SK-MEL-5 (cell line): ENCODE measurements around the gene EFCAB6. TPM values are rescaled to one million over a fixed set of nuclear protein-coding genes. Genes with fewer than 3 reads are reported as not detected.

Experiments
- DNase-seq: peaks from one replicate; pipeline ENCODE4 v3.0.0-alpha.2; 2016; ENCODE audit warnings: low read depth, low spot score
- in situ Hi-C: cut with HindIII; loops from 2 replicates; pipeline ENCODE4 v1.10.0; 2016; ENCODE audit warnings: low sequenced_read_pairs, high pct_unique_total_duplicates, low pct_unique_long_range_greater_than_20kb
- total RNA-seq: library from RNA; depleted of rRNA; stranded (reverse); fragments of >200 nt; shearing (Covaris generic); gene quantifications from 2 replicates; pipeline ENCODE4 v1.2.3, GENCODE V29; 2014

Gene EFCAB6
- total RNA-seq, 1 experiment from 2014 or later, result 0.55 TPM

DNA sequence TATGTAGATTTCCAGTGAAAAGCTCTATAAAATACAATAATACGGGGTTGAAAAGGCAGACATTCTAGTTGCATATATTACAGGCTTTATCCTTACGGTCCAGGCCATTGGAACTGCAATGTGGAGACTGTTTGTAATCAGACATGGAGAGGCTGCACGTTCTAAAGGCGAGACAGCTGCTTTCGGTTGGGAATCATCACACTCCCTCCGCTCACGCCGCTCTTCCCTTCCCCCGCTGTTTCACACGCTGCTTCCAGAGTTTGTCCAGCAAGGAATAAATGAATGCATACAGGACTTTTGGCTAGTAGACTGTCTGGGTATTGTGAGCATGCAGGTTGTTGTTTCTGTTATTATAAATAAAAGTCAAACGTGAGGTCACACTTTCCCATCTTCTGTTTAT lies 13.5 kb upstream of the EFCAB6 start:
- no peak for DNase-seq
- in situ Hi-C loops, result no loop called here

DNA sequence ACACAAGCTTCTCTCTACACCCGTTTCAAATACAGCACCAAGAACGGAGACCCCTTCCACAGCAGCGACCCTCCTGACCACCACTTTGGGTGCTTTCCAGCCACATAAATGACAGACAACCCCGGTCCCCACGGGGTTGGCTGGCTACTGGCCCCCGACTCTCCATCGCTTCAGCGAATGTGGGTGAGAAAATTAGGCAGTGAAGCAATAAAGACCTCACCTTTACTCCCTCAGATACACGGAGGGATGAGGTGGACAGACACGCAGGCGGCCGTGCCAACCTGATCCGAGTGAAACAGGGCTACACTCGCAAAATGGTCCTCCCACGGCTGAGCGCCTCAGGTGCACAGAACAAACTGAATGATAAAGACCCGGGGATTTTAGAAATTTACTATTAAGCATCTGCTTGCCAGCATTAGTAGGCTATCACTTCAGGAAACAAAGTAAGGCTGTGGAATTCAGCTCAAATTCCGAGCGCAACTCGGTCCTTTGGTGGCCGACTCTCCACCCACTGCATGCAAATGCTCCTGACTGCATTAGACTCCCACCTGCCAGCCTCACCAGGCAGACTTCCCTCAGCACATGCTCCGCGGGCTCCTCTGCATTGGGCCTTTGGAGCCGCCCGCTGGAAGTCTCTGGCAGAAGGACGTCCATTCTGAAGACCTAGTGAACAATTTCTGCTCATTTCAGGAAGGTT lies 12.8 kb upstream of the EFCAB6 start:
- no peak for DNase-seq
- in situ Hi-C loops, result no loop called here

DNA sequence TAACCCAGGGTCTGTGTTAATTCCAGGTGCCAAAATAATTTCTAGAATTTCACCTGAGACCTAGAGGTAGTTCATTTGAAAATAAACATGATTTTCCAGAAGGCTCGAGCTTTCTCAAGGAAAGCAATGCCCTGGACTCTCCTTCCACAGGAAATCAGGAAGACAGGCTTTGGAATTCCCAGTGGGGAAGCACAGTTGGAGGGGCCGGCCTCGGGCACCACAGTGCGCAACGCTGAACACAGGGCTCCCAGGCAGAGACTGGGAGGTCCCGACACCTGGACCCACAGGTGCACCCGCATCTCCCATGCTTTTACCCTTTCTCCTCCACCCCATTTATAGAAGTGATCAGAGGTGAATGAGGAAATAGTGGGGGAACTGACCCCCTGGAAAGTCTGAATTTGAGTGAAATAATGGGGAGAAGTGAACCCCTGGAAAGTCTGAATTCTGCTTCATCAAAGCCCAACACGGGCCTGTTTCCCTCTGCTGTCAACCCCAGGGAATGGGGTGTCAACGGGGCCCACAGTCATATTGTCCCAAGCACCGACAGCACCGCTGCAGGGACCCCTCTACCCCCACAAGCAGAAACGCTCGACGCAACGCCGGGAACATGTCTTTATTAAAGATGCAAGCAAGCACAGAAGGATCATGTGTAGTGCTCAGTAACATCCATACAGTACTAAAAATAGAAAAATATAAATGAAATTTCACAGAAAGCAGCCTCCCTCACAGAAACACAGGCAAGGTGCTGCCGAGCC lies 12.0 kb upstream of the EFCAB6 start:
- in situ Hi-C loops, result no loop called here
- no peak for DNase-seq

DNA sequence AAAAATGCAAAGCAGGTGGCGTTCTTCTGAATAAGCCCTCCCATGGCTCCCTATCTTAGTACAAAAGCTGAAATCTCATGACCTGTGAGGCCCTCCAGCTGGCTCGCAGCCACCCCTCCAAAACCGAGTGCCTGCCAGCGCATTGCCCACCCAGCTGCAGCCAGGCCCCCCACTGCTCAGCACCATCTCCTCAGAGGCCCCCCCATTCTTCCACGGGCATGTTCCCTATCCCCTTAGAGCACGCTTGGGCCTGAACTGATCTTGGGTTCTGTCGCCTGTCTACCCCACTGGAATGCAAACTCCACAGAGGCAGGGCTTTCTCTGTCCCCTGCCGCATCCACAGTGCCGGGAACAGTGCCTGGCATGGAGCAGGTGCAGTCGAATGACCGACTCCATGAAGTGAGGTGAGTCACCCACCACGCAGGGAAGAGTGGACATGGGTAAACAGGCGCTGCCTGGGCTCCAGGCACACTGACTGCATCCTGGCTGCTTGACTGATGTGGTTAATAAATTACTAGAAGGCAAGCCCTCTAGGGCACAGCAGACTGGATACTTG lies 11.3 kb upstream of the EFCAB6 start:
- in situ Hi-C loops, result no loop called here
- DNase-seq, result no peak

DNA sequence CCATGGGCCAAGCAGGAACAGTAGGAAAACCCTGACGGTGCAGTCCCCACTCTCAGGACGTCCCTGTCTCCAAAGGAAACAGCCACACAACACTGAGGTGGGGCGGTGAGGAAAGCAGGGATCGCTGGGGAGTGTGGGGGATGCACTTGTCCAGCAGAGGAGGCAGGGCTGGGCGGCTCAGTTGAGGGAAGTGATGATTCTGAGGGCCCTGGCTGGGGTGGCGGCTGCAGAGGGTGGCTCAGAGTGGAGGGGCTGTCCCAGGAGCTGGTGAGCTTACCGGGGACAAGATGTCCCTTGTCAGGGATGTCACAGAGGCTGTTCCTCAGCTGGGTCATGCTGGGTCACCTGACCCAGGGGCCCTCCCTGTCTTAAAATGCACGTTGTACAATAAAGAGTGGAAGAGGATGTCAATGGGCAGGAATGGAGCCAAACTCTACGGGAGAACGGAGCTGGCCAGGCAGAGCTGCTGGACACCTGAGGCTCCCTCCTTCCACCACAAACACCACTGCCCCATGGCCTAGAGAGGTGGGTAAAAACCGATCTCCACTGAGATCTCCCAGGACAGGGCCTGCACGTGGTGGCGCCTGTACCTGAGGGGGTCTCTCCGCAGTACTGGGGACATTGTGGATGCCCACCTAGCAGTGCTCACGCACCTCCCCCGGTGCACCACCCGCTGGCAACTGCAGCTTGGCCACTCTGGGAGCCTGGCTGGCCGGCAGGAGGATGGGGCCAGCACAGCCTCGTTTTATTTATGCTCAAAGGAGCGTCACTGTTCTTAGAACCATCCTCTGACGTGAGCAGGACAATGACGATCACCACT lies 9.7 kb upstream of the EFCAB6 start:
- in situ Hi-C loops, result no loop called here

DNA sequence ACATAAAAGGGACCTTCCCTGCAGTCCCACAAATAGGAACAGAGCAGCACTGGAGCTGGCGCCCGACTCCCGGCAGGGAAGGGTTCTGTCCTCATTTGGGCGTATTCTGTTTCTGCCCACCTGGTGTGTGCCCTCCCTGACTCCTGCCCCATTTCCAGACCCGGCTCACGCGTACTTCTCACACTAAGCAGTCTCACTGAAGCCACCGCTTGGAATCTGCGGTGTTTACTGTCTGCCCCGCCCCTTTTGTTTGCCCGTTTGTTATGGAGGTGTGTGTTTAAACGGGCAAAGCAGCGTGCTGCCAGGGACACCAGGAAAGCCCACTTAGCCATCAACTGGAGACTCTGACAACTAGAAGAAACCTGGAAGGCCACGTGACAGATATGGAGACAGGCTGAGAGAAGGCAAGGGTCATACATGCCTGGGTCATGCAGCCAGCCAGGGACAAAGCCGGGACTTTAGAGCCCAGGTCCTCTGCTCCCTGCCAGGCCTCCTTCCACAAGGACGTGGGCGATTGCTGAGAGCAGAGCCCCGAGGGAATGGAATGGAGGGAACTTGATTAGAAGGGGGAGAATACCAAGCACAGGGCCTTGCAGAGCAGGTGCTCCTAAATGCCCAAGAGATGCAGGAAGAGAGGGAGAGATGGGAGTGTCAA lies 8.7 kb upstream of the EFCAB6 start:
- DNase-seq, result no peak
- in situ Hi-C loops, result no loop called here

More for the DNA sequence above, 9.7 kb upstream of the EFCAB6 start:
- no peak for DNase-seq

DNA sequence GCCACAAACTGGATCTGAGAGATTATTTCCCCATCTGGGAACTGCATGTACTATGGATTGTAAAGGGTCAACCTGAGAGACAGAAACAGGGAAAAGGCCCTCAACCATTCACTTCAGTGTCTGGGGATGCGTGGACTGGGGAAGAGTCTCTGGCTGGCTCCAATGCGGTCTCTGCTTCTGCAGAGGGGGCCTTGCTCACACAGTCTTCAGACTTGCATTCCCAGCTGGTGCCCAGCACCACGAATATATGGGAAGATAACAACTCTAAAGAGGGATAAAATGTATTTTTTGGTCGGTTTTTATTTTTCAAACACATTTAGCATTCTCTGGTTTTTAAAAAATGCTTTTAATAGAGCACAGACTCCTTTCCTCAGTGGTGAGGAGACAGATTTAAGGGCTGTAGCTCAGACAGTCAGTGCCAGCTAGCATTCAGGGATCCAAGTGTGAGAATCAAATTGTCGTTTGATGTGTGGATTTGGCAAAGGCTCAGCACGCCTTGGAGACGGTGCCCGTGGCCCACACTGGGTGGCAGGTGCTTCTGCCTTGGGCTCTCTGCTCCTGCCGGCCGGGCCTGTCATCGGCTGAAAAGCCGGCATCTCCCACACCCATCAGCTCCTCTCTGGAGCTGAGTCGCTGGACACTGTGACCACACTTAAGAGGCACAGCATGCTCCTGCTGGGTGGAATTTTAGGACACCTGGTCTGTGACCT lies 8.0 kb upstream of the EFCAB6 start:
- DNase-seq, result no peak
- in situ Hi-C loops, result no loop called here

DNA sequence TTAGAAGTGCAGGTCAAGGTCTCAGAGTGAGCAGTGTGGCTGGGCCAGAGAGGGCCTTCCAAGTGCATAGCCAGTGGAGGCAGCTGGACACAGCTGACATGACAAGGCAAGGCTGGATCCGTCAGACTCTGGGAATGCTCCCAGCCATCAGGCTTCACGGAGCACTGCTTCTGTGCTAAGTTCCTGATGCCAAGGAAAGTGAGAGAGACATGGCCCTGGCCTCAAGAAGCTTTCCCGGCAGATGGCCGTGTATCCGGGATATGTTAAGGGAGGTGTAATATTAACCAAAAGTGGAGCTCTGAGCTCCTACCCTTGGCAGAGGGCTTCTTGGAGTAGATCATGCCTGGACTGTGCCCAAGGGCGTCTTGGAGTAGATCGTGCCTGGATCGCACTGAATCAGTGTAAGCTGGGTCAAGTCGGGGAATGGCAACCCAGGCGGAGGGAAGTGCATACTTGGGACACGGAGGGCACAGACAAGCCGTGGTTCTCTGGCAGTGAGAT lies 7.4 kb upstream of the EFCAB6 start:
- in situ Hi-C loops, result no loop called here
- no peak for DNase-seq

DNA sequence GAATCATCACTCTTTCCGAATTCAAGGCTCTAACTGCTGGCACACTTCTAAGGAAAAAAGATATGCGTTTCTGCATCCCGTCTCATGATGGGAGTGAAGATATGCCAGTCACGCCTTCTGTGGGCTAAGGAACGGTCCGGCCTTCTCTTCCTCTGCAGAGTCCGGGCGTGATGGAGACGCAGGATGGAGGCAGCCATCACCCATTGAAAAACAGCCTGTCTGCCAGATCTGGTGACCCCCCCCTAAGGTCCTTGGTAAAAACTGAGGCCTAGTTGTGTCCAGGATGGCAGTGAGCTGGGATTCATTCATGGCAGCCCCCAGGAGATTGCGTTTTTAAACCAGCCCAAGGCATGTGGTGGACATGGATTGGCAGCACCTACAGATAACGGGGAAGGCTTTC lies 6.9 kb upstream of the EFCAB6 start:
- in situ Hi-C loops, result no loop called here
- no peak for DNase-seq

DNA sequence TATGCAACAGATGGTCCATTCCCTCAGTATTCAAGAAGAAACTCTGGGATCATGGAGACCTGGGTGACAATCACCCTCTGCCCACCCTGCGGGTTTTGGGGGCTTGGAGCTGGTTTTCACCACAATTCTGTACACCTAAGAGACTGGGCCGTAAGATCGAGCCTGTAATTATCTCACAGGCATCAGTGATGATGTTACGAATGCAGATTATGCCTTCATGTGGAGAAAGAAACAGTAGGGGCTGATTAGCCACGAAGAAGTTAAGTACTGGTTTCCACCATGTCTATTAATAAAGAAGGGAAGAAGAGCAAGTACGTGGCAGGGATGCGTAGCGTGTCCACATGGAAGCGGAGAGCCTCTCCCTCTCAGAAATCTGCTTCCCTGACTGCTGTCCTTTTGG lies 5.3 kb upstream of the EFCAB6 start:
- in situ Hi-C loops, result no loop called here

DNA sequence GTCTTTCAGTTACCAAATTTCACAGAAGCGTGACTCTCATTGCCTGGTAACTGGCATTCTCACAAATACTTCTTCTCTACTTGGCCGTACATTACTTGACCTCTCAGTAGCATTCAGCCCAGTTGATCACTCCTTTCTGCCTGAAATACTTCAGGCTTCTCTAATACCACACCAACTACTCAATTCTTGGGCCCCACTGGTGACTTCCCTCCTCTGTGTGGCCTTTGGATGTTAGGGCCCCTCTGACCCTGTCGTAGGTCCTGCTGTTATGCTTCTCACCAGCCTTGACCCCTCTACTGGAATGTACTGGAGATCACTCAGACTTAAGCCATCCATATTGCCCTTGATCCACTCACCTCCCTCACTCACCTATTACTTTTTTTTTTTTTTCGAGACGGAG lies 2.2 kb upstream of the EFCAB6 start:
- in situ Hi-C loops, result no loop called here
- no peak for DNase-seq

More for the DNA sequence above, 5.3 kb upstream of the EFCAB6 start:
- DNase-seq, result no peak

DNA sequence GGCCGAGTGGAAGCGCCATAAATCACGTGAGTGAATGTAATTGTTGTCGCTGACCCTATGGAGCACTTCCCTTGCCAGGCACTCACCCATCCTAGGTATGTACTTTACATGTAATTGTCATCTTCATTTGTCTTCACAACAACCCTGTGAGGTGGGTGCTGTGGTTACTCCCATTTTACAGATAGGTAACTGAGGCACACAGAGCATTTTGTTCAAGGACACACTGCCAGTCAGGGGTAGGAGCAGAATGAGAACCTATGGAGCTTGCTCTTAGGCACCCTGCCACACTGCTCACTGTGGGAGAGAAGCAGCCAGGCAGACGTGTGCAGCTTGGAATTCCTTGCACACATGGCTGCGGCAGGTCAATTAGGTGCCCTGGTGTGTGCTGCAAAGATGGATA lies 785 bp upstream of the EFCAB6 start:
- in situ Hi-C loops, result no loop called here
- no peak for DNase-seq

DNA sequence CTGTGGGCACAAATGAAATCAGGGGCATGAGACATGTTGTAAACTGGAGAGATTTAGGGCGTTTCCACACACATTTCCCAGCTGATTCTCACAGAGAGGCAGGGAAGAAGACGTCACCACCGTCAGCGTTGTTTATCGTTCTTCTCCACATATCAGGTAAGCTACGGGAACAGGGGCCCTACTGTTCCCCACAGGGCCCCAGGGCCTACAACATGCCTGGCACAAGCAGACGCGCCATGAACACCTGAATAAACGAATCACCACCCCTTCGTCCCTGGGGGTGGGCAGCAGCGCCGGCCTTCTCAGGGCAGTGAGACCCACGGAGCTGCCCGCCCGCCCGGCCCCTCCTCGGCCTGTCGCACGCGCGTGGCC lies 342 bp downstream of the EFCAB6 start:
- in situ Hi-C loops, result no loop called here
- DNase-seq, result peak; percentile 33

DNA sequence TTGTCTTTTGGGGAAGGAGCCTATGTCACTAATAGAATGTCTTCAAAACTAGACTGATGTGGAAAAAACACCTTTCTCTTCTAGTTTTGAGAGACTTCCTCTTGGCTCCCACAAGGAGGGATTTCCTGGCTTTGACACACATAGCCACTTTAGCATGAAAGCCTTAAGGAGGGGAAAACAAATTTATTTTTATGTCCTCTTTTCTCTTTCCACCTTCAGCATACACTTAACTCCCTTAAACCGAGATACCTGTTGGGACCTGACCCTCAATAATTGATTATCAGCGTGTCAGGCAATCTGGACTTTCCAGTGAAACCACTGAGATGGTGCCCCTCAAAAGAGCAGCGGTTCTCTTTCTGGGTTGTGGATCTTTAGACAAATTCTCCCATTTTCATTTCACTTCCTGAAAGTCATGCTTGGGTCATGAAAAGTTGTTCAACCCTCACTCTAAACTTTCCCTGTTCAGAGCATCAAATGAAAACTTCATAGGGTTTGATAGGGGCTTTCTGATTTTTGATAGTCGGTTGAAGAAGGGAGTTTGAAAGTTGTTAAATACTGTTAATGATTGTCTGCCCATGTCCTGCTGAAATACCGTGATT lies 9.1 kb downstream of the EFCAB6 start:
- in situ Hi-C loops, result no loop called here
- no peak for DNase-seq

DNA sequence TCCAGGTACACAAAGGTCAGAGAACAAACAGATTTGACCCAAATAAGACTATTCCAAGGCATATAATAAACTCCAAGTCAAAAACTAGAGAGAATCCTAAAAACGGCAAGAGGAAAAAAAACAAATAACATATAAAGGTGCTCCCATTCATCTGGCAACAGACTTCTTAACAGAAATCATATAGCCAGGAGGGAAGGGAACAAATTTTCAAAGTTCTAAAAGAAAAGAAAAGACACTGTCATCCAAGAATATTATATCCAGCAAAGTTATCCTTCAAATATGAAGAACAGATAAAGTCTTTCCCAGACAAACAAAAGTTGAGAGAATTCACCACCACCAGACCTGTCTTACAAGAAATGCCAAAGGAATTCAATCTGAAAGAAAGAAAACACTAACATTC lies 11.1 kb downstream of the EFCAB6 start:
- in situ Hi-C loops, result no loop called here

DNA sequence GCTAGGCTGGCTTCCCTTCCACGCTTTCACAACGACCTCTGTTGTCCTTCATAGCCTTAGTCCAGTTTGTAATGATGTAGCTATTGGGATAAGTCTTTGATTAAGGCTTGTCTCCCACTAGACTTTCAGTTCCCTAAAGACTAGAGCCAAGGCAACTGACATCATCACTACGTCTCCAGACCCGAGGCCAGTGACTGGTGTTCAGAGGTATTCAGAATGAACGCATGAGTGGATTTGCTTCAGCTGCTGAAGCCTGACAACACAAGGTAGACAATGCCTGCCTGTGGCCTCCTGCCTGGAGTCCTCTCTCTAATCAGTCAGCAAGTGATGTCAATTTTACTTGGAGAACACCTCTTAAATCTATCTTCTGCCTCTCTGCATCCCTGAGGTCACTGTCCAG lies 13.6 kb downstream of the EFCAB6 start:
- DNase-seq, result no peak
- in situ Hi-C loops, result no loop called here

More for the DNA sequence above, 11.1 kb downstream of the EFCAB6 start:
- no peak for DNase-seq

DNA sequence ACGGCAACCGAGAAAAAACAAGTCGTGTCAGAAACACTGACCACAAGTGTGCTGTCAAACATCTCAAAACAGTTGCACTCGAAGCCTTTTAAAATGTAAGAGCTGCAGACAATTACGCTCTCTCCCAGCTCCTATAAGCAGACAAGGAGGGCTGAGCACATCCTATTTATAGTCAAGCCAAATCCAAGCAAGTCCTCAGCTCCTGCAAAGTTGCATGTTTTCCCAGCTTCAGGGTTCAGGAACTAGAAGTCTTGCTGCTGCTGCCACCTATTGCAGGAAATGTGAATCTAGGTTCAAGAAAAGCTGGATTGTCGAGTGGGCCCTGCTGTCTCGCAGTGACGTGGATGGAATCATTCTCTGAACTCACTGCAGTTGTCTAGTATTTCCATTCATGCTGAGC lies 15.5 kb downstream of the EFCAB6 start:
- DNase-seq, result peak; percentile 71
- in situ Hi-C loops, result no loop called here
